Activated CD8-positive, alpha-beta memory T cell treated with anti-CD3 and anti-CD28 coated beads for 1 hour (primary cell): ENCODE results near the gene C8B.

Experiments used
- DNase-seq, 2 donors: peaks; one replicate each; pipeline ENCODE4 v3.0.0-alpha.2; 2020; ENCODE audit warnings: low read depth in 1 of 2; ENCODE audit errors: extremely low read depth in 1 of 2

Gene C8B

DNA sequence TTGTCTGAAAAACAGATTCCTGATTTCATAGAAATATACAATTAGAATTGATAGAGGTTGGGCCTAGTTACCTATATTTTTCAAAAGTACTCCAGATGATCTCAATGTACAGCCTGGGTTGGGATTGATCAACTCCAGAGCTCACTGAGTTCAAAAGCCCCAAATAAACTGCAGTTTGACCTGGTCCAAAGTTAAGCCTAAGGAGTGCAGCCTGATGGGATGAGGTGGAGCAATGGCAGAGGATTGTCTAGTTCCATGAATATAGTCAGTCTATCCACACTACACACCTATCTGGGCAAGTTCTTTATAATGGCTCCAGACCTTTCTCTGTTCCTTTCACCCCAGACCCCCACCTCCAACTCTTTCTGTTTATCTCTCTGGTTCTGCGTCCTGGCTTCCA lies 62.0 kb downstream of the C8B start:
- DNase-seq = no peak

DNA sequence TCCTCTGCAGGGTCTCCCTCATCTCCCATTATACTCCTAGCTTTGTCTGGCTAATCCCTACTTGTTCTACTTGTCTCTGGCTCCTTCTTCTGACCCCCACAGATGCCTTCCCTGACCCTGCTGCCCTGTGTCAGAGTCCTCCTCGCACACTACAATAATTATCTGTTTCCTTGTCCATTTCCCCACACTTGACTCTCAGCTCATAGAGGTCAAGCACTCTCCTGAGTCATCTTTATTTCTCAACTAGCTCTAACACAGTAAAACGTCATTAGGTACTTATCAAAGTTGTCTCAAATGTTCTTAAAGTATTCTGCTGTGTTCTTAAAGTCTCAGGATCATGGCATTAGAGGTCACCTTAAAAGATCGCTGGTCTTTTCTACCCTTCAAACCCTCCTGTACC lies 64.1 kb downstream of the C8B start:
- no peak for DNase-seq

DNA sequence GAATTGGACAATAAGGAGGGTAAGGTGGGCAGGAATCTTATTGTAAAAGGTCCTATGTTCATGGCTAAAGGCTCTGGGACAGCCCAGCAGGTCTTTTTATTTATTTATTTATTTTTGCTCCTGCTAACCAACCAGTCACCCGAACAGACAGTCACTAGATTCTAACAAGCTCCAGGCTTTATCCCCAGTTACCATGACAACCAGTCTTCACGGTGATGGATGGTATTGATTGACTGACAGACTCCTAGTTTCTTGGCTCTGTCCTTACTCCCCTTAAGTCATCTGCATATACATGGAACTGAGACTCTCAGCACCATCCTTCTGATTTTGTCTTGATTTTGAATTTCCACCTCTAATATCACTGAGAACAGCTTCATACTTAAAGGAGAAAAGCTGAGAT lies 66.9 kb downstream of the C8B start:
- no peak for DNase-seq

DNA sequence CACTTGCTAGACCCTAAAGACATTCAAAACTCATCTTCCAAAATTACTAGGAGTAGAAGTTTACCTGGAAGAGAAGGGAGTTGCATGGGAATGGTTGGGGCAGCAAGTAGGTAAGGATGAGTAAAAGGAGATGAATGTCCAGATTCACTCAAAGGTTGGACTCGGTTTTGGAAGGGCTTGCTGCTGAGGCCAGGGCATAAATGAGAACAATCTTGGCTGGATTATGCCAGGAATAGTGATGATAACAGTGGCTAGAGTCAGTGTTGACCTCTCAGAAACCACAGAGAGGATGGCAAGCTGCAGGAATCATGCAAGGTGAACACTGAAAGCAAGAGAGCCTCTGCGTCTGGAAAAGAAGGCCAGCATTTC lies 67.8 kb downstream of the C8B start:
- DNase-seq = no peak

DNA sequence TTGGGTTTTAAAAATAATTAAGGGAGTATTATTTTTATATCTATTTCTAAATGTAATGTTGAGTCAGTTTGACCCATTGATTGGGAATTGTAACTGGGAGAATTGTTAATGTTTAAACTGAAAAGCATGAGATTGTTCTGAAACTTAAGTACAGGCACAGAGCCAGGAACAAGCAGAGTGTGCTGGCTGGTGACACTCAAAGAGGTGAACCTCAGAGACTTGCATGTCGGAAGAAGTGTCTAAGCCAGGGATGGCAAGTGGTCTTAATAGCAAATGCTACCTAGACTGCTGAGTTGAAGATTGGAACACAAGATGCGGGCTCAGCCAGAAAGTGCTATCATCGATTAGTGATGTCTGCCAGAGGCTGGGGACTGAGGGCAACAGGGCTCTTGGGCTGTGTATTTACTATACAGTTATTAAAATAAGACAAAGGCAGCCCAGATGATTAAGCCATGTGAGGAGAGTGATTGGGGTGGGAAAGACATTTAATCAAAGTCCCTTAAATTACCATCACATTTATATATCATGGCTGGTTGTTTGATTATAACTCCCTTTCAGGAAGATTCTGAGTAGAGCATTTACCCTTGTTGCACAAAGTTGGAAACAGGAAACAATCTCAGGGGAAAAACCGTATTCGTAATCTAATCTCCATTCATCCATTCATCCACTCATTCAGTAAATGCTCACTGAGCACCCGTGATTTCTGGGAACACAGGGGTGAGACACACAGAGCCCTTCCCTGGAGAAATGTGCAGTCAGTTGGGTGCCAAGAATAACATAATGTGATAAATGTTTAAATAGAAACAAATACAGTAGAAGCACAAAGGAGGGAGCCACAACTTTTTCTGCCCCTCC lies 68.4 kb downstream of the C8B start:
- DNase-seq = no peak

DNA sequence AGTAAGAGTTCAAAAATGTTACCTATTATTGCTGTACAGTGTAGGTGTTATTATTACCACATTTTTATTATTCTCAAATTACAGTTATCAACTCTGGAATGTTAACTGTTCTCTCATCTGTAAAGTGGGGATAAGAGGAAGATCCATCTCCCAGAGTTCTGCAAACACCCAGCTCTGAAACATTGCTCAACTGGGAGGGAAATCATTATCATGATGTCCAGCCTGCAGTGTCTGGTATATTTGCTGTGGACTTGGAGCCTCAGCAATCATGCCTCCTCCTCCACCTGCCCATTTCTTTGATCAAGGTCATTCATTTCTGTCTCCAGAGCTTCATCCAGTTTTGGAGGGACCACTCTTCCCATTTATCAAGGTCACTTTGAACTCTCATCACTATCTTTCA lies 71.8 kb downstream of the C8B start:
- DNase-seq = no peak

DNA sequence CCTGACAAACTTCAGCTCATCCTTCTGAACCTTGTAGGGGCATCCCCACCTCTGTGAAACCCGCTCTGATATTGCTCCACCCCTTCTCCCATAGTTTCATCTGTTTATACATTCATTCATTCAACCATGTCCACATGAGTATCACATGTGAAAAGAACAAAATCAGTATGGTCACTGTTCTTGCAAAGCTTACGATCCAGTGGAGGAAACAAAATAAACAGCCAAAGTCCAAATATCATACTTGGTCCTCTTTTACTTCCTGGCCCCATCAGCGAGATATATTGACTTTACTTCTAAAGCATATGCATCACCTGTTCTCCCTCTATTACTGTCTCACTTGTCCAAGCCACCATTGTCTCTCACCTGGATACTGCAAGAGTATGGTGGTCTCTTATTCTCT lies 75.6 kb downstream of the C8B start:
- no peak for DNase-seq

DNA sequence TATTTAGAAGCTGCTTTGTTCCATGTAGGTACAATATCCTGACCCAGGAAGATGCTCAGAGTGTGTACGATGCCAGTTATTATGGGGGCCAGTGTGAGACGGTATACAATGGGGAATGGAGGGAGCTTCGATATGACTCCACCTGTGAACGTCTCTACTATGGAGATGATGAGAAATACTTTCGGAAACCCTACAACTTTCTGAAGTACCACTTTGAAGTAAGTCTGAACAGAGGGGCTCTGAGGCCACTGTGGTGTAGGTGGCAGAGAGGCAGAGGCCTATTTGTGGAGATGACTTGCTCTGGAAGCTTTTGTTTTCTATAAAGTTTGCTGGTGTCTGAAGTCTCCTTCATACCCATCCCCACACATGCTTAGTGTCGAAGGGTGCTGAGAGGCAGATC lies 84.4 kb downstream of the C8B start:
- DNase-seq = no peak

DNA sequence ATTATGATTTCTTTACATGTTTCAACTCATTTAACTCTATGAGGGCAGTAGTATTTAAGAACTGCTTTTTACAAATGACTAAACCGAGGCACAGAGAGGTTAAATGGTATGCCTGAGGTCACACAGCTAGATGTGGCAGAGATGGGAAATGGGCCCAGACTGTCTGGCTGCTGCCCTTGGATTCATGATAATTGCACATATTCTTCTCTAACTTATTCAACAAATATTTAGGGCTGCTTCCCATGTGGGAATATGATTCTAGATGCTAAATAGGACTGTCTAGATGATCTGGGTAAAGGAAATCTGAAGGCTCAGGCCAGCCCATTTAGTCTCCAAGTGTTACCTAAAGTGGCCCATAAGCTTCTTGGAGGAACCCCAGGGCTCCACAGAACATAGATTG lies 85.0 kb downstream of the C8B start:
- no peak for DNase-seq
